SIG-M5 treated with dmso at 0.1 percent for 504 hours (cell line): Measurements from ENCODE around the gene KLHDC7B.

Experiments
- DNase-seq: peaks from one replicate; lab custom pipeline; 2025; ENCODE audit not compliant: unreplicated experiment; lab: John Stamatoyannopoulos, UW

The KLHDC7B gene

DNA sequence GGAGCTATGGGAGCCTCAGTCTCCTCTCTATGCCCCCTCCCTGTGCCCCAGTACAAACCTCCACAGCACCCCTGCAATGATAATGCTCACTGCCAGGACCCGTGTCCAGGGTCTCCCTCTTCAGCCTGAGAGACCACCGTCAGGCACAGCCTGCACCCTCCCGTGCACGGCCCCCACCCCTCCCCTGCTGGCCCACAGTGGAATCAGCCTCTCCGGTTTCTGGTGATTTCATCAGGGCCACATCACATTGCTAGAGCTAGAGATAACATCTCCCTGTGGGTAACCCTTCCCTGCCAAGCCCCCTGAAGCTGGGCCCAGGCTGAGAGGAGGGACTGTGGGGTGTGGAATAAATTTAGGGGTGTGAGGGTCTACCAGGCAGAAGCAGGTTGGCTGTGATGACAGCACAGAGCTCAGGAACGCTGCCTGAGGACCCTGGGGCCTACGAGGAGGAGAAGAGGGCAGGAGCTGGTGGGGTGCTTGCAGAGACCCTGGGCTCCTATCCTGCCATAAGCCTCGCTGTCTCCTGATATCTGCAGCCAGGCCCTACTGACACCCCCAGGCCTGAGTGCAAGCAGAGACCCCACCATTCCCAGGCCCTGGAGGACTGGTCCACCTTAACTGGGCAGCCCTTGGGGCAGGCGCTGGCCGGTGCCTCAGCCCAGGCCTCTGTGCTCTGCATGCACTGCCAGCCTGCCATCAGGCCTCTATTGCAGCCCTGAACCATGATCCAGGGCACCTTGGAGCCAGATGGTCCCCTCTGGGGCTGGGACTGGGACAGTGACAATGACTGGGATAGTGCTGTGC lies at the start of gene KLHDC7B:
KLHDC7B (plus strand) TSS at position 378 of the 804 bp plus-strand sequence; CDS start at position 723, 345 bp downstream.
- DNase-seq: peak; percentile 22

DNA sequence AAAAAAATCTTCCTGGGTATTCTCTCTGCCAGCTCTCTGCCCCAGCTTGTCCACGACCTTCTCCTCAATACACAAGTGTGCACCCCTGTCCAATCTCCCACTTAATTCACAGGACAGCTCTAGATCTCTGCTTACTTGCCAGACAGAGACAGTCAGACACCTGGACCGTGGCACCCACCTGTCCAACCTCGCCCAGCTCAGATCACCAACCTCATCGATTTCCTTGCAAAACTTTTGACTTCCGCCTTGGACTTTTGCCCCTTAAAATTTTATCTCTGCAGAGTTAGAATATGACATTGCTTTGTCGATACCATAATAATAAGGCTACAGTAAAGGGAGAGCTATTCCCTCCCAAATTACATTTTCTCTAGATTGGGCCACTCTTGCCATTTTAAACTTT lies 48.6 kb upstream of the KLHDC7B start:
- DNase-seq: no peak

DNA sequence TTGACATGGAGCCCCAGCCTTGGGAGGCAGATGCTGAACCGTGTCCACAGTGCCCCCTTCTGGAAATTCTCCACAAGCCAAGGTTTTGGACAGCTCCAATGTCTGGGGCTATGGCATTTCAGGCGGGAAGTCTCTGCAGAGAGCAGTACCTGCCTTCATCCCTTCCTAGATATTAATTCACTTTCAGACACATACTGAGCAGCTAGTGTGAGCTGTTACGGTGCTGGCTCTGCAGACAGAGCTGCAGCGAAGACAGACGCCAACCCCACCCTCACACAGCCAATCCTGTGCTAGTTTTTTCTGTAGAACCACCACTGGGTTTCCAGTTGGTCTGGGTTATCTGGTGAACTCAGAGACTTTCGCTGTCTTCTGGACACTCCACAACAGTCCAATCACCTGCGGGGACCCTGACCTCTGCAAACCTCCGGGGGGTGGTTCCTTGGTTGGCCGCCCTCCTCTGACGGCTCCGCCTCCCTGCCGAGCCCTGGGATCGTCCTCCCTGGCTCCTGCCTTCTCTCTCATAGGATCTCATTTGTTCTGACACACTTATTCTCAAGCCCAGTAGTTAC lies 47.3 kb upstream of the KLHDC7B start:
- peak; percentile 64 for DNase-seq

DNA sequence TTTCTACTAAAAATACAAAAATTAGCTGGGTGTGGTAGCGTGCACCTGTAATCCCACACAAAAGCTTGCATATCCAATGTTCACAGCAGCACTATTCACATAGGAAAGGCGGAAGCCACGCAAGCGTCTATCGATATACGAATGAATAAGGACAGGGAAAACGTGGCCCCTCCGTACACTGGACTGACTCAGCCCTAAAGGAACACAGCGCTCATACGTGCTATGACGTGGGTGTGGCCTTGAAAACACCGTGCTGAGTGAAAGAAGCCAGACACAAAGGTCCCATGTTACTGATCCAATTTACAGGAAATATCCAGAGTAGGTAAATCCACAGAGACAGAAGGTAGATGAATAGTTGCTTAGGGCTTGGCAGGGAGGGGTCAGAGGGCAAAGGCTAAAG lies 45.2 kb upstream of the KLHDC7B start:
- DNase-seq: no peak

DNA sequence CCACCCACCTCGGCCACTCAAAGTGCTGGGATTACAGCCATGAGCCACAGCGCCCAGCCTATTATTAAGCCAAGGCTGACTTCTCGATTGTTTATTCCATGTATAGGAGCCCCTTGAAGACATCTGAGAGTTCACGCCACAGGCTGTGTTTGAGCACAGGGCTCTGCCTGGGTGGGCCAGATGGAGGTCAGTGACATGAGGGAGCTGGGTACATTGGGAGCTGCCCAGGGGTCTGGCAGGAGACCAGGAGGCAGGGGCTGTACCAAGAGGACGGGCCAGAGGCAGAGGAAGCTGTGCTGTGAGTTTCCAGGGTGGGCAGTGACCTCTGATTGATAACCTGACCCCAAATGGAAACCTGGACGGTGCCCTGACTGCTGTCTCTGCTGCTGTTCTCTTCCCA lies 43.6 kb upstream of the KLHDC7B start:
- DNase-seq: no peak

DNA sequence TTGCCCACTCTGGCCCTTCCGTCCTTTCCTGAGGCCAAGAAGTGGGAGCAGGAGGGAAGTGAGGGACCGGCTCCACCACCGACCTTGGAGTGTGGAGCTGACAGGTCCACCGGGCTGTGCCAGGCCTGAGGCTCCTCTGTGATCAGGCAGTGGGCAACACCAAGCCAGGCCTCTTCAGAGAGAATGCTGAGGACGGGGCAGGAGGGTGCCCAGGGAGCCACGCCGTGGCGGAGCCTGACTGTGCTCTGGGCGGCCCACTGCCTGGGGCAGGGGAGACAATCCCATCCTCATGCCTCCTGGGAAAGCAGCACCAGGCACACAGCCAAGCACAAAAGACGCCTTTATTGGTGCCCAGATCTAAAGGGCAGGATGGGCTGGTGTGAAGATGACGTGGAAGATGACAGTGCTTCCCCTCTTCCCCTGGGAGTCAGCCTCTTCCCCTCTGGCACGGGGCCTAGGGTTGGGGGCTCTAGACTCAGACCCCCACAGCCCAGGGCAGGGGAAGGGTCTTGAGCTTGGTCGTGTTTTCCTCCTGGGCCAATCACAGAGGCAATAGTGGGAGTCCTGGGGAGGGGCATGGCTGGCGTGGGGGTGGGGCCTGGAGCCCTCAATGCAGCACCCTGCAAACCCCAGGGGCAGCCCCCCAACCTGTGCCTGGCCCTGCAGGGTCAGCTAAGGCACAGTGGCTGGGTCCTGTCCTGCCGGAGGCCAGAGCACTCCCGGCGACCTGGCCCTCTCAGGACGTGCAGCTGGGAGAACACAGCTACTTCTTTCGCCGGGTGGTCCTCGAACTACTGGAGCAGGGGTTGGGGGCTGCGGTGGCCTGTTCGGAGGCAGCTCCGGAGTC lies 42.8 kb upstream of the KLHDC7B start:
- DNase-seq: no peak

DNA sequence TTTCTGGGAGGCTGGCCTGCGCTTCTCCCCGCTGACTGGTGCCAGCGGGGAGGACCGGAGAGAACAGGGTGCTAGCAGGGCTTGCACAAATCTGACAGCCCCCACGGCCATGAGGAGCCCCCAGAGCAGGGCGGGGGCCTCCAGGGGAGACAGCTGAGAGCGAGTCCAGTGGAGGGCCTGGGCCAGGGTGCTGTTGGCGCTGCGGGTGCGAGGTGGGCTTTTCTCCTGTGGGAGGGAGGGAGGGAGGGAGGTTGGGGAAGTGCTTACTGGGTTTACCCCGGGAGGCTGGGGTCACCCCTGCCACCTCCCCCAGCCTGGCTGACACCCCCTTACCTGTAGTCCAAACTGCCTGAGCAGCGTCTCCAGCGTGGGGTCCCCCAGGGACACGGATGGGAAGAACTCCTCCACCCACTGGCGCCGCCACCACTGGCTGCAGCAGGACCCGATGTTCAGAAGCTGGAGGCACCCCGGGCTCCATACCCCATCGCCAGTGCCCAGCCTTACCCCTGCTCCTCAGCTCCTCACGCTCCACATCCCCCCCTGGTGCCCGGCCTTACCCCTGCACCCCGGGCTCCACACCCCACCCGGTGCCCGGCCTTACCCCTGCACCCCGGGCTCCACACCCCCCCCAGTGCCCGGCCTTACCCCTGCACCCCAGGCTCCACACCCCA lies 42.1 kb upstream of the KLHDC7B start:
- no peak for DNase-seq

DNA sequence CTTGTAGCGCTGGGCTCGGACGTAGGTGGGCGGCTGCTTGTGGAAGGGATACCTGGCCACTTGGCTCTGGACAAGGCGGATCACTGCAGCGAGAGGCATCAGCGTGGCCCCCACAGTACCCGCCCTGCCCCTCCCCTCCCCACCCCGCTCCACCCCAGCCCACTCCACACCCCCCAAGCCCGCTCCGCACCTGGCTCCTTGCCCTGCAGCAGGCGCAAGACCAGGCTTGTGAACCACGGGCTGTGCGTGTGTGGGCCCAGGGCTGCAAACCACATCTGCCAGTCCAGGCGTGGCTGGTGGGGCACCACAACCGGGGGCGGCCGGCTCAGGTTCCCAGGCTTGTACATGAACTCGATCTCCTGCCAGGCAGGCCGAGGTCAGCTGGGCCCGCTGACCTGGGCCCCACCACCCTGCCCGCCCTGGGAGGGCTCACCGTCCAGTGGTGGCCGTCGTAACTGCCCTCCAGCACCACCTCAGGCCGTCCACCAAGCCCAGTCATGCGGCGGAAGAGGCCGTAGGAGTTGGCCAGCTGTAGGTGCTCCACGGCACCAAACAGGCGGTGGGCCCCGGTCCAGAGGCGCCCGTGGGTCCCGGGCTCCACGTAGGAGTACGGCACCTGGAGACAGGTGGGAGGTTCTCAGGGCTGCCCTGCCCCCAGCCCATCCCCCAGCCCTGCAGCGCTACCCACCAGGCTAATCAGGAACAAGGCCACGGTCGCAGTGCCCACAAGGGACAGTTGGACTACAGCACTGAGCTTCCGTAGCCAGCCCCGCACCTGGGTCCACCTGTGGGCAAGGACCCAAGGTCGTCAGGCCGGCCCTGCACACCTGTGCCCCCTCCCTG lies 41.1 kb upstream of the KLHDC7B start:
- DNase-seq: no peak

DNA sequence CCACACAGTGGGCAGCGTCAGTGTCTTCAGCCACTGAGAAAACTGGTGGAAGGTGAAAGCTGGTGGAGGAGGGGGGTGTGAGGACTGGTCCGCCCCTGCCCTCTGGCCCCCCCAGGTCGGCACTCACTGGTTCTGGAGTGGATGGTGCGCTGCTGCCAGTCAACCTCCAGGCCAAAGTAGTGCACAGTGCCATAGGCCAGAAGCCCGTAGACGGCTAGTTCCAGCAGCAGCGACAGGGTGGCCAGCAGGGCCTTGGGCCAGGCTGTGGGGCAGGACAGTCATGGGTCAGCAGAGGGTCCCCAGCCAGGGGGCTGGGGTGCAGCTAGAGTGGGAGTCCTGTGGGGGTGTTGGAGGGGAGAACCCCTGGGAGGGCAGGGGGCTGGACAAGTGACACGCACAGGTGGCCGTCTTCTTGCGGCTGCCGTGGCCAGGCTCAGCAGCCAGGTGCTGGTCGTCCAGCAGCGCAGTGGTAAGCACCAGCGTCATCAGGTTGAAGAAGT lies 40.4 kb upstream of the KLHDC7B start:
- DNase-seq: no peak

DNA sequence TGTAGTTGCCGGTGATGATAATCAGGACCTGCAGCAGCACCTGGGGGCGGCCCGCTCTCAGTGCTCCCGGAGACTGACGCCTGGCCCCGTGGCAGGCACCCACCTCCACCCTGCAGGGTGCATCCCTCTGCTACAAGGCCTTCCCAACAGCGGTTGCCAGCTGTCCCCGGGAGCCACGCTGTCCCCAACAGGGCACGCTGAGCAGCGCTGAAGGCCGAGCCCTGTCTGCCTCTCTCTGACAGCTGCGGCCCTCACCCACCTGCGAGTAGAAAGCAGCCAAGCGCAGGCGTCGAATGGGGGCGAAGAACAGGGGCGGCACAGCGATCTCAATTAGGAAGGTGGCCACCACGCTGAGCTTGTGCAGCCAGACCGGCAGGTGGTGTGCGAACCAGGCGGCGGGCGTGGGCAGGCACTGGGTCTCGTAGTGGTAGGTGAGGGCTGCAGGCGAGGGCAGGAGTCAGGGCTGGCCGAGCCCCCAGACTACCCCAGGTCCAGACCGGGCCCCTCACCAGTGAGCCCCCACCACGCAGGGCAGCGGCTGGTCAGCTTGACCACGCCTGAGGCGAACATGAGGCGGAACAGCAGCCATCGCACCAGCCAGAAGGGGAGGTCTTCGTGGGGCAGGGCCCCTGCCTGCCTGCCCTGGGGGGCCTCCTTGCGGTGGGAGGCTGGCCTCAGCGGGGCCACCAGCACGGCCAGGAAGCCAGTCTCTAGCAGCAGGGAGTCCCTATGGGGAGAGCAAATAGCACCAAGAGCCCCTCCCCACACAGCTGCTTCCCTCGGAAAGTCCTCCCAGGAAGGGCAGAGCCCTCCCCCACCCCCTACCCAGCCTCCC lies 39.7 kb upstream of the KLHDC7B start:
- DNase-seq: no peak

DNA sequence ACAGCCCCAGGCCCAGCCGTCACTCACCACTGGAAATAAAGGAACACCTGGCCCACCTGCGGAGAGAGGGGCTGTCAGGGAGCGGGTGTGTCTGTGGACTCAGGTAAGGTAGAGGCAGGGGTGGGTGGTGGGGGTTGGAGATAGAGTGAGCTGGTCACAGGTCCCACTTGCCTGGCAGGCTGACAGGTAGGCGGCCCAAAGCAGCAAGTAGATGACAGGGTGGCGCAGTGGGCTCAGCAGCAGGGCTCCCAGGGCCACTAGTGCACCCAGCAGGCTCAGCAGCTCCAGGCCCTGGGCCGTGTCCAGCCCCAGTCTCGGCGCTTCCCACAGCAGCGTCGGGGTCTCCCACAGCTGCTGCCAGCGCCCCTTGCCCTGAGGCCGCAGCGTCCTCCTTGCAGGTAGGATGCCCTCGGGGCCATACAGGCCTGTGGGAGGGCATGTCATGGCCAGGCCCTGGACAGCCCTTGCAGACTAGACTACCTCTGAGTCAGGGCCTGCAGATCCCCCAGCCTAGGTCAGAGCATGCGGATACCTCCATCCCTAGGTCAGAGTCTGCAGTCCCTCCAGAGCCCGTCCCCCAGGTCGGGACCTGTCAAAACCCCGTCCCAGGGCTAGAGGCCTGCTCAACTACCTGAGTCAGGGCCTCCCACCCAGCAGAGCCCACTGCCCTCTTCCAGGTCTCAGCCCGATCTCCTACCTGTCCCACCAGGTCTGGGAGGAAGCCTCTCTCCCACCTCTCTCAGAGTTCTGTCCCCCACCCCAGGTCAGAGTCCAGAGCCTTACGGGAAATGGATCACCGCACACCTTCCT lies 38.9 kb upstream of the KLHDC7B start:
- no peak for DNase-seq

DNA sequence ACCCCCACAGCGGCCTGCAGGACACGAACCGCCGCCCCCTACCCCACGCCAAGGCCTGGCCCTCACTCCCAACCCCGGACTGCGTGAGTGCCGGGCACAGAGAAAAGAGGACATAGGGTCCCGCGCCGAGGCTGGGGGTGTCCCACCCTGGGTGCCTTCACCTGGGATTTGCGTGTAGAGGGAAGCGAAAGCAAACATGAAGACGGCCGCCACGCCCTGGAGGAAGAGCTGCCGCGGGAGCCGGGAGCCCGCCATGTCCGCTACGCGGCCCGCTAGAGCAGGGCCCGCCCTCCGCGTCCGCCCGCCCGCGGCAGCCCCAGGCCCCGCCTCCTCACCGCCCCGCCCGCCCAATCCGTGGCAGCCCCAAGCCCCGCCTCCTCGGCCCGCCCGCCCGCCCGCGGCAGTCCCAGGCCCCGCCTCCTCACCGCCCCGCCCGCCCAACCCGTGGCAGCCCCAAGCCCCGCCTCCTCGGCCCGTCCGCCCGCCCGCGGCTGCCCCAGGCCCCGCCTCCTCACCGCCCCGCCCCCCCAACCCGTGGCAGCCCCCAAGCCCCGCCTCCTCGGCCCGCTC lies 38.2 kb upstream of the KLHDC7B start, which contains the start of gene LMF2:
LMF2 (minus strand) TSS at position 282 of the 570 bp plus-strand sequence; CDS start at position 255, 27 bp downstream.
- no peak for DNase-seq

DNA sequence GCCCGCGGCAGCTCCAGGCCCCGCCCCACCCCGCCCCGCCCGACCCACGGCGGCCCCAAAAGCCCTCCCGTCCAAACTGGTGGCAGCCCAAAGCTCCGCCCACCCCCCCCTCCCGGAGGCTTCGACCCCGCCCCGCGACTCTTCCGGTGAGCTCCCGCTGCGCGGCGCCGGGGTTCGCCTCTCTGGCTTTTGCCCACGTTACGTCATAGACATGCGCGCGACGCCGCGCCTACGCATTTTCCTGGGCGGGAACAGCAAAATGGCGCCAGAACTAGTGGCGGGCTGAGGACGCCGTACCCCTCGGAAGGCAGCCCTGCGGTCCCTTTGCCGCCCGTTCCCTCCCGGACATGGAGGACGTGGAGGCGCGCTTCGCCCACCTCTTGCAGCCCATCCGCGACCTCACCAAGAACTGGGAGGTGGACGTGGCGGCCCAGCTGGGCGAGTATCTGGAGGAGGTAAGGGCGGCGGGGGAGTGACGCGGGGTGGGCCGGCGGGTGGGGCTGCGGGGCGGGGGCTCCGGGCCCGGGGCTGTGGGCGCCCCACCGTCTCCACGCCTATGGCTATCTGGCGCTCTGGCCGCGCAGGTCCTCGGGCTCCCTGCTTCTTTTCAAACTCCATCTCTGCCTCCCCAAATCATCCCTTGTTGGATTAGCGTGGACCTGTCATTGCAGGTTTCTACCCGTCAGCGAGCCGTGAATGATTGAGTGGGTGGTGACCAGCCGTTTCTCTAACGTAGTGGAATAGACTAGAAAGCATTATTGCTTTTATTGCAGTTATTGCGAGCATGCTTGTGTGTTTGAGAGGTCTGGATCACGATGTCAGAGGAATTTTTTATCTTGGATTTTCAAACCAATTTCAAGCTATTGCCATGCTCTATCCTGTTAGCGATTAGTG lies 37.5 kb upstream of the KLHDC7B start, which contains the start of gene NCAPH2:
NCAPH2 (plus strand) TSS at position 234 of the 894 bp plus-strand sequence; CDS start at position 348, 114 bp downstream.
- DNase-seq: peak; percentile 88

DNA sequence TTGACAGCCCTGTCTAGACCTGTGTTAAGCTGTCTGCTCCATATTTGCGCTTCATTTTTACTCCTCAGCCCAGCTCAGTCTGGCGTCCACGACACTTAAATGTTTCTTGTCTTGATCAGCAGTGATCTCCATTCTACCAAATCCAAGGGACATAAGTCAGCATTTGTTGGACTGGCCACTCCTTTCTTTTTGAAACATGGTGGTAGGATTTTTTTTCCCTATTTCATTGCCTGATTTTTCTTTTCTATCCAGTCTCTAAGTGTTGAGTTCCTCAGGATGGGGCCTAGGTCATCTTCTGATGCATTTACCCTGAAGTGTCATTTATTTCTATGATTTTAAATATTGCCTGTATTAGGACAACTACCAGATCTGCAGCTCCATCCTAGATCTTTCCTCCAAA lies 36.8 kb upstream of the KLHDC7B start:
- no peak for DNase-seq

DNA sequence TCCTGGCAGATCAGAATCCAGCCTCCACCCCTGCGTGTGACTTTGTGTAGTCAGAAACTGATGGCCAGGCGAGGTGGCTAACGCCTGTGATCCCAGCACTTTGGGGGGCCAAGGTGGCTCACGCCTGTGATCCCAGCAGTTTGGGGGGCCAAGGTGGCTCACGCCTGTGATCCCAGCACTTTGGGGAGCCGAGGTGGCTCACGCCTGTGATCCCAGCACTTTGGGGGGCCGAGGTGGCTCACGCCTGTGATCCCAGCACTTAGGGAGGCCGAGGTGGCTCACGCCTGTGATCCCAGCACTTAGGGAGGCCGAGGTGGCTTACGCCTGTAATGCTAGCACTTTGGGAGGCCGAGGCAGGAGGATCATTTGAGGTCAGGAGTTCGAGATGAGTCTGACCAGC lies 32.5 kb upstream of the KLHDC7B start:
- no peak for DNase-seq

DNA sequence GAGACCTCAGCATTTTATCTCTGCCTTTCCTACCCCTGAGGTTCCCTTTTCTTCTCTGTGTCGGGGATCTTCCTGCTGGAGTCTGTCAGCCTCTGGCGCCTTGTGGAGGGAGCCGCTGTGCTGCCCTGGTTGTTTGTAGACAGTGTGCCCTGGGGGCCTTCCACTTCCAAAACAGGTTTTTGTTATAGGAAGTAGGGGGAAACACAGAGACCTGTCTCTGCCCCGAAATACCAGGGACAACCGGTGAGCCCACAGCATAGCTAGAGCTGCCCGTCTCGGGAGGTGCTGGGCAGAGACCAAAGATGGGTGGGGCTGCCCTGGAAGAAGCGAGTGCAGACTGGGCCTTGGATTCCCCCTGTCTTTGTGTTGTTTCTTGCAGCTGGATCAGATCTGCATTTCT lies 29.6 kb upstream of the KLHDC7B start:
- DNase-seq: no peak

DNA sequence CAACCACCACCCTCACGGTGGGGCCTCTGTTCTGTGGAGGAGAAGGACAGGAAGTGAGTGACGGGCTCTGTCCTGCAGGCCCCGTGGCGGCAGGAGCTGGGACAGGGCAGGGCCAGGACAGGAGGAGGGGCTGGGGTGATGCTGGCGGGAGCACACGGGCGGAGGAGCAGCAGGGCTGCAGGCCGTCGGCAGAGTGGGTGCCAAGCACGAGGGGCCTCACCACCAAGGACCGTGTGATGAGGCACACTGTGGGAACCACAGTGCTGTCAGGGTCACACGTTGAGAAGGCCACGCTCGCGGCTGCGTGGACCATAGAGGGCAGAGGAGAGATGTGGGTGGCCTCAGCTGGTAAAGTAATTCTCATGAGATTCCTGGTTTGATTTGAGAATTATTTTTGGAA lies 28.8 kb upstream of the KLHDC7B start:
- DNase-seq: no peak
